Adrenal gland (tissue), 12 donors: ENCODE measurements around the gene SGSM1. TPM values are rescaled to one million over a fixed set of nuclear protein-coding genes. Genes with fewer than 3 reads are reported as not detected.

Source experiments
- DNase-seq, 7 donors: peaks; one replicate each; pipeline ENCODE4 v3.0.0-alpha.2; 2019 to 2020
- H3K27ac ChIP-seq, 5 donors: fragments of 200-600 bp; sonication (generic) in 4 of 5; 1 replicate in 3 of 5; 2 replicates in 2 of 5; pipeline versions ENCODE4 v1.5.1 to v1.8.0; 2016 to 2020; ENCODE audit warnings: mild to moderate bottlenecking in 1 of 5
- H3K27me3 ChIP-seq: fragments of 200-600 bp; 2 replicates; pipeline ENCODE4 v1.8.0; 2021
- H3K36me3 ChIP-seq, 2 donors: fragments of 200-600 bp; replicated peaks in 1 of 2; 1 replicate in 1 of 2; 2 replicates in 1 of 2; pipeline versions ENCODE4 v1.5.1 to v1.8.0; 2018 to 2022
- H3K4me1 ChIP-seq, 2 donors: fragments of 200-600 bp; replicated peaks in 1 of 2; 1 replicate in 1 of 2; 2 replicates in 1 of 2; pipeline versions ENCODE4 v1.5.1 to v1.8.0; 2018 to 2021
- H3K4me3 ChIP-seq, 4 donors: fragments of 200-600 bp; sonication (generic) in 3 of 4; one replicate each; pipeline ENCODE4 v1.5.1; 2016 to 2018
- H3K9me3 ChIP-seq, 3 donors: fragments of 200-600 bp; sonication (generic) in 1 of 3; replicated peaks in 1 of 3; 1 replicate in 2 of 3; 2 replicates in 1 of 3; pipeline versions ENCODE4 v1.5.1 to v1.8.0; 2016 to 2021
- CTCF ChIP-seq, 6 experiments: fragments of 450-650 bp in 4 of 6; fragments of 200-600 bp in 2 of 6; sonication (generic) in 1 of 6; IDR thresholded peaks; 1 replicate in 5 of 6; 2 replicates in 1 of 6; pipeline versions ENCODE4 v1.5.1 to v1.8.0; 2016 to 2021; ENCODE audit warnings: antibody characterized with exemption in 6 of 6, mild to moderate bottlenecking in 2 of 6, moderate library complexity in 1 of 6
- POLR2A ChIP-seq, 2 donors: fragments of 450-650 bp; IDR thresholded peaks; one replicate each; pipeline ENCODE4 v1.6.1; 2017; ENCODE audit warnings: antibody characterized with exemption in 2 of 2, mild to moderate bottlenecking in 2 of 2, moderate library complexity in 1 of 2
- WGBS, 4 donors: extraction: QIAGEN DNeasy Blood & Tissue Kit in 2 of 4; methylation state at CpG; one replicate each; pipeline versions ENCODE4 v1.1.5 to v1.1.7; 2013 to 2017; 5-methylcytosine and 5-hydroxymethylcytosine counted together
- intact Hi-C, 2 donors: fragments of 100-400 bp; cut with DNase I; formaldehyde crosslinking; loops; one replicate each; pipeline versions ENCODE4 v1.14.1 to v1.15.0; 2022 to 2023
- polyA plus RNA-seq, 3 donors: library from polyadenylated mRNA; stranded (reverse); fragments of 200-250 nt in 2 of 3; fragments of 350-450 nt in 1 of 3; fragmentation: Illumina TruSeq in 1 of 3; extraction: RNeasy Lipid Tissue Mini Kit (QIAGEN cat#74804) in 1 of 3; gene quantifications; one replicate each; pipeline ENCODE4 v1.2.3, GENCODE V29; 2013 to 2014
- total RNA-seq, 9 donors: library from RNA; depleted of rRNA in 4 of 9; stranded (reverse); fragments of >200 nt in 4 of 9; fragments of 120-200 nt in 1 of 9; fragmentation: NEBNext Ultra II Directional in 1 of 9; extraction: Animal tissue kit (Norgen Biotek cat#: 25700) in 1 of 9; gene quantifications; one replicate each; pipeline versions ENCODE4 v1.1.0 to v1.2.4, GENCODE V29; 2013 to 2023
- donor health status: healthy with polysubstance abuse.
- donor health status: Bipolar disorder and iron deficiency.
- donor health status: DM: yes; HTN: yes; CAD: no.
- donor health status: DM: no; HTN: no; CAD: no.
- donor health status: DM: no; HTN: no; CAD: no.
- donor health status: DM: yes; HTN: yes; CAD: no.

SGSM1 gene
- total and polyA plus RNA-seq, 12 donors = 1.9 to 6.8 (median 3.3) TPM

GRCh38 chr22:24848559-24849168 is 42.7 kb downstream of the SGSM1 start:
- 88 to 96% (median 92%) methylated on average over 3 to 4 of the region's 4 CpGs for WGBS, 4 donors
- H3K27me3 ChIP-seq = no peaks in the 10 kb centered on the region
- intact Hi-C loops = loop anchor here in 1 of 2 donors (5.0 kb wide), 1 partner anchor 76 kb away; the partner anchor contains the start of gene PIWIL3
- no peaks in the 10 kb centered on the region for H3K9me3 ChIP-seq
- H3K4me1 ChIP-seq = peaks cover 8 to 15% of the 10 kb centered on the region in 2 donors
- DNase-seq = no peak
- no peak overlapping the region for H3K4me3 ChIP-seq
- no peaks in the 10 kb centered on the region for H3K36me3 ChIP-seq
- TF ChIP-seq POLR2A (IDR thresholded peaks at IDR 0.05) (no peak), CTCF (IDR thresholded peaks at IDR 0.05) (no peak)
- H3K27ac ChIP-seq = no peak overlapping the region

- no peak for DNase-seq
- no peak overlapping the region for H3K27ac ChIP-seq
- no peaks in the 10 kb centered on the region for H3K36me3 ChIP-seq
- no peaks in the 10 kb centered on the region for H3K27me3 ChIP-seq
- WGBS, 4 donors = 91 to 97% (median 95%) methylated on average over 3 of the region's 3 CpGs
- H3K4me3 ChIP-seq = no peak overlapping the region
- intact Hi-C loops = no loop called here
- H3K9me3 ChIP-seq = no peaks in the 10 kb centered on the region
- TF ChIP-seq CTCF (IDR thresholded peaks at IDR 0.05) = no peak
- no peak for TF ChIP-seq POLR2A (IDR thresholded peaks at IDR 0.05)
- H3K4me1 ChIP-seq = peaks cover 0 to 6% of the 10 kb centered on the region in 2 donors
Observed at GRCh38 chr22:24855794-24856193, 49.8 kb downstream of the SGSM1 start.

- no peaks in the 10 kb centered on the region for H3K36me3 ChIP-seq
- TF ChIP-seq POLR2A (IDR thresholded peaks at IDR 0.05) (no peak), CTCF (IDR thresholded peaks at IDR 0.05) (no peak)
- no peak overlapping the region for H3K27ac ChIP-seq
- no peaks in the 10 kb centered on the region for H3K4me1 ChIP-seq
- no peaks in the 10 kb centered on the region for H3K27me3 ChIP-seq
- no peaks in the 10 kb centered on the region for H3K9me3 ChIP-seq
- no peak overlapping the region for H3K4me3 ChIP-seq
- no peak for DNase-seq
- 80 to 93% (median 88%) methylated on average over 2 of the region's 2 CpGs for WGBS, 4 donors
- intact Hi-C loops = no loop called here
Observed at GRCh38 chr22:24857576-24857975, 51.6 kb downstream of the SGSM1 start.

- no peak for TF ChIP-seq POLR2A (IDR thresholded peaks at IDR 0.05)
- TF ChIP-seq CTCF (IDR thresholded peaks at IDR 0.05) = no peak
- no peaks in the 10 kb centered on the region for H3K36me3 ChIP-seq
- intact Hi-C loops = no loop called here
- no peaks in the 10 kb centered on the region for H3K9me3 ChIP-seq
- no peaks in the 10 kb centered on the region for H3K27me3 ChIP-seq
- 77 to 85% (median 83%) methylated on average over 4 to 9 of the region's 9 CpGs for WGBS, 4 donors
- no peak overlapping the region for H3K4me3 ChIP-seq
- H3K27ac ChIP-seq = no peak overlapping the region
- H3K4me1 ChIP-seq = no peaks in the 10 kb centered on the region
- DNase-seq = no peak
Observed at GRCh38 chr22:24859587-24859986, 53.6 kb downstream of the SGSM1 start.
